Measurements from ENCODE around the gene PSAPL1. TPM values are rescaled to one million over a fixed set of nuclear protein-coding genes. Genes with fewer than 3 reads are reported as not detected.

The PSAPL1 gene
- total and polyA plus RNA-seq, 2 of the 8 experiments (the other 6 are each of a cell fraction or from before 2014, with no cell fraction given), result 0.03 TPM; not detected in 1

GRCh38 chr4:7402526-7402925 lies 32.2 kb downstream of the PSAPL1 start:
- Histone ChIP-seq H3K4me1 (replicated peaks in 1 of 4; ENCODE audit: control insufficient read depth in 3 of 4, insufficient read depth in 4 of 4, low read length in 3 of 4) (no peaks in the 10 kb centered on the region), H3K23ac (ENCODE audit: insufficient read length) (no peak overlapping the region), H4K5ac (ENCODE audit: insufficient read length, low read depth, low read length) (no peak overlapping the region), H3K4me3 (ENCODE audit: extremely low read depth in 1 of 4, insufficient read depth in 2 of 4, low read depth in 3 of 4, low read length in 4 of 4) (no peak overlapping the region), H3K9ac (replicated peaks in 1 of 4; ENCODE audit: extremely low read depth in 1 of 4, low read depth in 3 of 4, low read length in 3 of 4) (no peak overlapping the region), H3K56ac (replicated peaks; ENCODE audit: insufficient read length, low read depth, low read length) (no peak overlapping the region), H3K9me3 (ENCODE audit: insufficient read depth in 2 of 2, low read depth in 1 of 2, low read length in 1 of 2) (no peaks in the 10 kb centered on the region), H4K8ac (ENCODE audit: extremely low read depth, insufficient read depth, low read length) (no peak overlapping the region), H2AK5ac (ENCODE audit: low read depth, low read length) (no peak overlapping the region), H2AFZ (ENCODE audit: low read length) (no peak overlapping the region), H2BK5ac (ENCODE audit: low read depth, low read length) (no peak overlapping the region), H4K91ac (replicated peaks; ENCODE audit: insufficient read length, low read length) (no peak overlapping the region), H2BK120ac (replicated peaks; ENCODE audit: low read depth, low read length) (no peak overlapping the region), H3K27me3 (replicated peaks in 1 of 4; ENCODE audit: control insufficient read depth in 3 of 4, extremely low read depth in 1 of 4, insufficient read depth in 3 of 4, low read length in 3 of 4) (peaks cover 0 to 3% (median under 1%) of the 10 kb centered on the region in 4 experiments; a peak in 2 of 7 replicates), H3K23me2 (ENCODE audit: low read depth, low read length) (peaks cover 9% of the 10 kb centered on the region; the same call in 1 of the 2 replicates), H3K4me2 (ENCODE audit: insufficient read depth in 1 of 2, low read depth in 2 of 2, low read length in 2 of 2) (no peak overlapping the region), H3K36me3 (ENCODE audit: control insufficient read depth in 2 of 4, insufficient read depth in 4 of 4, low read length in 3 of 4) (no peaks in the 10 kb centered on the region), H3K79me2 (ENCODE audit: control insufficient read depth in 1 of 2, insufficient read depth in 2 of 2, low read length in 2 of 2) (no peaks in the 10 kb centered on the region), H3K79me1 (ENCODE audit: low read depth, low read length) (no peaks in the 10 kb centered on the region), H4K20me1 (replicated peaks in 1 of 2; ENCODE audit: control insufficient read depth in 1 of 2, insufficient read depth in 2 of 2, low read length in 2 of 2) (peaks cover 0 to 2% of the 10 kb centered on the region in 2 experiments), H2BK12ac (ENCODE audit: low read depth, low read length) (no peak overlapping the region), H3K14ac (ENCODE audit: insufficient read length) (no peak overlapping the region), H3K27ac (ENCODE audit: low read depth, low read length) (no peak overlapping the region), H2BK15ac (ENCODE audit: low read length) (no peak overlapping the region), H2BK20ac (ENCODE audit: low read length) (no peak overlapping the region), H3K4ac (replicated peaks; ENCODE audit: insufficient read length, low read depth, low read length) (no peak overlapping the region), H3K18ac (ENCODE audit: extremely low read depth, low read length) (no peak overlapping the region)
- DNase-seq (ENCODE audit: low read depth in 1 of 2, low spot score in 2 of 2) (peak in 1 of 2 experiments; percentile 3), FAIRE-seq (no peak)
- 78% methylated on average over 4 of the region's 4 CpGs; no CpG with 5 or more reads in 1 of the 2 experiments for WGBS, 2 experiments (ENCODE audit: extremely low coverage in 1 of 2, insufficient coverage in 1 of 2, insufficient read length in 1 of 2, insufficient replicate concordance in 2 of 2, low coverage in 1 of 2, low lambda C conversion rate in 2 of 2, missing lambda C conversion rate in 1 of 2)
- TF ChIP-seq BACH1 (IDR thresholded peaks at IDR 0.05; ENCODE audit: low read length), result no peak
- TF ChIP-seq HDAC6 (IDR thresholded peaks at IDR 0.05; ENCODE audit: low read depth, low read length), result no peak
- no peak for TF ChIP-seq POU5F1 (IDR thresholded peaks at IDR 0.05; ENCODE audit: low read depth, low read length)
- TF ChIP-seq EP300 (IDR thresholded peaks at IDR 0.05; ENCODE audit: borderline replicate concordance in 1 of 2, low read depth in 2 of 2, low read length in 2 of 2), result no peak
- TF ChIP-seq KDM4A (IDR thresholded peaks at IDR 0.05; ENCODE audit: low read depth, low read length, severe bottlenecking), result no peak
- no peak for TF ChIP-seq CHD1 (IDR thresholded peaks at IDR 0.05; ENCODE audit: low read depth, low read length)
- no peak for TF ChIP-seq TAF1 (IDR thresholded peaks at IDR 0.05; ENCODE audit: low read depth, low read length)
- TF ChIP-seq YY1 (IDR thresholded peaks at IDR 0.05; ENCODE audit: low read depth, low read length), result no peak
- TF ChIP-seq RAD21 (IDR thresholded peaks at IDR 0.05 in 1 of 2, conservative IDR thresholded peaks at IDR 0.05 in 1 of 2; ENCODE audit: low read depth in 2 of 2, low read length in 2 of 2), result no peak
- ChIA-PET CTCF (ENCODE audit: partially characterized antibody) (interaction anchor here (1.7 kb wide), 1 partner anchor 12 kb away, joined by 14 read pairs; no protein-coding TSS in a partner anchor), POLR2A (ENCODE audit: partially characterized antibody) (no interaction called here)

All from H1 (cell line).